ENCODE measurements around the gene COL8A1. TPM values are rescaled to one million over a fixed set of nuclear protein-coding genes. Genes with fewer than 3 reads are reported as not detected.
"Not testable (repeated sequence)": the region's sequence is repeated elsewhere in the genome, so short reads cannot be mapped to it uniquely, and the experiment has no call there.

The COL8A1 gene
- polyA plus RNA-seq, 3 donors from 2014 or later, result not detected

DNA sequence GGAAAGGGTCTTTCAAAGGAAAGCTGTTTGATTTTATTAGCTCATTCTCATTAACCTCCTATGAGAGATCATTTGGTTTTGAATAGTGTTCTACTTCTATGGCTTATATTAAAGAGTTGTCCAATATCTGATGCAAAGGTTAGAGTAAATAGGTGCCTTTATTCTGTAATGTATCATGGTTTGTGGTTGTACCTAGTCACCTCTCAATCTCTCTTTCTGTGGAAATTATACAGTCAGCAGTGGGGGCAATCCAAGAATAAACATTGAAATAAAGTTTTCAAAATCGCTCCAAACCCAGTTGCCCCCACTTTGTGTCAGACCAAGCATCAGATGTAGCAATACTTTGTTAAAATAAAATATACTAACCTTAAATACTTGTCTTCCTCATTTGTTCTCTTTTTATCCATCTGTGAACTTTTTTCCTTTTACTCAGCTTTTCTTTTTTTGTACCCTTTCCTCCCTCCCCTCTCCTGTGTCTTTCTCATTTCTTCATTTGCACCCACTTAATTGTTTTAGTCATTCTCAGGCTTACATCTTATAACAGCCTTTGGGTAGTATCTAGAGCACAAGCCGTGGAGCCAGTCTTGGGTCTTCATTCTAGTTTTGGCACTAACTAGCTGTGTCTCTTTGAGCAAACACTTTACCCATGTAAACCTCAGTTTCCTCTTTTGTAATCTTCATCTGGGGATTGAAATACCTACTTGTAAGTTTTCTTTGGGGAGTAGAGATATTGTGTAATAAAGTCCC, 196.0 kb downstream of the COL8A1 start:
- H3K27ac Mint-ChIP-seq, result no peak overlapping the region
- no peak for DNase-seq
- no peak overlapping the region for H3K4me3 Mint-ChIP-seq
- no peaks in the 10 kb centered on the region for H3K4me1 Mint-ChIP-seq
- no peaks in the 10 kb centered on the region for H3K36me3 Mint-ChIP-seq
- H3K27me3 Mint-ChIP-seq (ENCODE audit: low read depth in 3 of 3), result no peaks in the 10 kb centered on the region
- H3K9me3 Mint-ChIP-seq, result no peaks in the 10 kb centered on the region

DNA sequence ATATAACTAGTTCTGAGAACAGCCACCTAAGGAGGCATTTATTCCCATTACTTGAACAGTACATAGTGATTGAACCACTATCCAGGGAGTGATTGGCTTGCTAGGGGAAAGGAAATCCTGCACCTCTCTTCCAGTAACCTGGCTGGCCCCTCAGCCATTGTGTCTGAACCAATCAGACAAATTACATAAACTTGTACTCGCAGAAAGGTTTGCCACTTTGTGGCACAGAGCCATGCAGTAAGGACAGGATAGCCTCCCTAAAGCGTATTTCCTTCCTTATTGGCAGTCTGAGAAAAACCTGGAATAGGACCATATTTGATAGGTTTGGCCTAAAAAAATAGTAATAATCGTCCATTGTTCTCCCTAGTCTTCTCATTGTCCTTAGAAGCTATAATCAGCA, 198.3 kb downstream of the COL8A1 start:
- Mint-ChIP-seq H3K9me3 (no peaks in the 10 kb centered on the region), H3K4me1 (no peaks in the 10 kb centered on the region), H3K27ac (no peak overlapping the region), H3K27me3 (ENCODE audit: low read depth in 3 of 3) (no peaks in the 10 kb centered on the region), H3K36me3 (no peaks in the 10 kb centered on the region), H3K4me3 (no peak overlapping the region)
- no peak for DNase-seq

DNA sequence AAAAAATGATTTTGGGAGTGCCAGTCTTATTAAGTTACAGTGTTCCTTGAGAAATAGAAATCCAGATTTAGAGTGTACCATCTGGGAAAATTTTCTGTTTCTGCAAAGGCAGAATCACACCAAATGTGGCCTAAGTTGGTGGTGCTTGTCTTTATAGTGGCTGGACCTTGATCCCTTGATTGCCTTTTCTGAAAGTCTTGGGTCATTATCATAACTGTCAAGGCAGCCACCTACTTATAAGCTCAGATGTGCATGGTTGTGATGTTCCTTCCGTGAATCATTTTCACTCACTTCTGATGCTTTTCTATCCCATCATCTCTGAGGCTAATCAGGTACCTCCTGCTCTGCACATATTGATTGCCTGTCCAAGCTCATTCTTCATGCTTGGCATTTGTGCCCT, 199.3 kb downstream of the COL8A1 start:
- DNase-seq, result no peak
- H3K4me1 Mint-ChIP-seq, result no peaks in the 10 kb centered on the region
- no peak overlapping the region for H3K27ac Mint-ChIP-seq
- no peaks in the 10 kb centered on the region for H3K27me3 Mint-ChIP-seq (ENCODE audit: low read depth in 3 of 3)
- H3K4me3 Mint-ChIP-seq, result no peak overlapping the region
- no peaks in the 10 kb centered on the region for H3K9me3 Mint-ChIP-seq
- no peaks in the 10 kb centered on the region for H3K36me3 Mint-ChIP-seq

DNA sequence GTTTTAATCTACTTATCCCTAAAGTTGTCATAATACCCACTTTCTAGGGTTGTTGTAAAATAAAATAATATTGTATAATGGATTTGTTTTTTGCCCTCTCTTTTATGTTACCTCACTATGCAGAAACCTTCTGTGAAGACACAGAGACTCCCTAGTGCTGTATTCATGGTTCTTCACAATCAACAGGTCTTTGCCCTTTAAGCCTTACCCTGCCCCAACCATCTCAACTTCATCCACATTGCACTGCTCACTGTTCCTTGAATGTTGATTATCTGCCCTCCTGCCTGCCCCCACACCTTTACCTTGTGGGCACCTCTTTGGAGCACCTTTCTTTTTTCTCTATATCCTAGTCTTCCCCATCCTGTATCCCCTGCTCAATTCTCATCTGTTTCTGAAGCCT, 200.4 kb downstream of the COL8A1 start:
- no peak for DNase-seq
- Mint-ChIP-seq H3K36me3 (no peaks in the 10 kb centered on the region), H3K27me3 (ENCODE audit: low read depth in 3 of 3) (no peaks in the 10 kb centered on the region), H3K4me3 (no peak overlapping the region), H3K27ac (no peak overlapping the region), H3K4me1 (no peaks in the 10 kb centered on the region), H3K9me3 (no peaks in the 10 kb centered on the region)

DNA sequence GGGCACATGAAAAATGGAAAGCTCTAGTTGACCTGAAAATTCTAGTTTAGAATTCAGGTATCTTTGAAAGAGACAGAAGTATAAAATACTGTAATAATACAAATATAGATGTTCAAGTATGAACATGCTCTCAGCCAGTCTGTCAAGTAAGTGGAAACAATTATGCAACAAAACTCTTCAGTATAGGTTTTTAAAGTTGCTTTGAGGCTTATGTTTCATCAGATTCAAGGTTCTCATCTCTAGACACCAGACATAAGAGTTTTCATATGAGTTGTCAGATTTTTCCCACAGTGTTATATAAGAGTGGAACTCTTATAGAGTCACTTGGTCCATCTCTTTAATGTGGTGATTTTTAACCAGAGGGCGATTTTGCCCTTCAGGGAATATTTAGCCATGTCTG, 201.2 kb downstream of the COL8A1 start:
- DNase-seq, result no peak
- Mint-ChIP-seq H3K9me3 (no peaks in the 10 kb centered on the region), H3K27me3 (ENCODE audit: low read depth in 3 of 3) (peaks cover 0 to 2% (median 2%) of the 10 kb centered on the region in 3 donors), H3K36me3 (no peaks in the 10 kb centered on the region), H3K4me3 (no peak overlapping the region), H3K4me1 (no peaks in the 10 kb centered on the region), H3K27ac (no peak overlapping the region)

DNA sequence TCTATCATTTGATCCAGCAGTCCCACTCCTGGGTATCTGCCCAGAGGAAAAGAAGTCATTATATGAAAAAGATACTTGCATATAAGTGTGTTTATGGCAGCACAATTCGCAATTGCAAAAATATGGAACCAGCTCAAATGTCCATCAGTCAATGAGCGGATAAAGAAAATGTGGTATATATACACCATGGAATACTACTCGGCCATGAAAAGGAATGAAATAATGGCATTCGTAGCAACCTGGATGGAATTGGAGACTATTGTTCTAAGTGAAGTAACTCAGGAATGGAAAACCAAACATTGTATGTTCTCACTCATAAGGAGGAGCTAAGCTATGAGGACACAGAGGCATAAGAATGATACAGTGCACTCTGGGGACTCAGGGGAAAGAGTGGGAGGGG, 203.6 kb downstream of the COL8A1 start:
- H3K4me1 Mint-ChIP-seq; H3K27me3 Mint-ChIP-seq (ENCODE audit: low read depth in 3 of 3); H3K27ac Mint-ChIP-seq; H3K4me3 Mint-ChIP-seq; H3K9me3 Mint-ChIP-seq; H3K36me3 Mint-ChIP-seq; DNase-seq: not testable (repeated sequence)

DNA sequence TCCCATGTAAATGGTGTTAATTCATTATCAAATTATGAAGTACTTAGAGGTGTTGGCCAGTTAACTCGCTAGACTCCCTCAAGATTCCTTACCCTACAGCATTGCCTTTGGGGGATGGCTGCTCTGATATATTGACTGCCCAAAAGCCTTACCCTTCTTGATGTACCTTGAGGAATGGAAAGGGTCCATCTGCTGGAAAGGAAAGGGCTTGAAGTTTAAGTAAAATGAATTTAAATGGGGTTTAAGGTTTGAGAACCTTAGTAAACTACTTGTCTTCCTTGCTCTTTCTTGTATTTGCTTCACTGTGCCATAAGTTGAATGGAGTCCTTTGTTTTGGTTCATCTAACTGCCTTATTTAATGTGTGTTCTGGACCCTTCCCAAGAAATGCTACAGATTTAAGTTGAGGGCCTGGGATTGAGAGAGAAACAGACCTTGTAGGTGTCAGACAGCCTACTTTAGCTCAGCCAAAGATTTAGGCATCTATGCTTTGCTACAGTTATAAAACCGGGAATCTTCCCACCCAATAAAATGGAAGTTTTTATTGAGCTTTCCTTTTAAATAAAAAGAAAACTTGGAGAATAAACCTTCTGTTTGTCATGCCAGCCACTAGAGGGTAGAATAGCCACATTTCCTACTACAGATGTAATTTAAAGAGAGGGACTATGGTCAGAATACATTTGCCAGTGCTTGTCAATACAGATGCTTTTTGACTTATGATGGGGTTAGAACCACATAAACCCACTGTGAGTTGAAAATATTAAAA, 204.6 kb downstream of the COL8A1 start:
- H3K9me3 Mint-ChIP-seq, result peaks cover 0 to 1% (median 0%) of the 10 kb centered on the region in 6 donors
- DNase-seq, result no peak
- no peaks in the 10 kb centered on the region for H3K36me3 Mint-ChIP-seq
- H3K27ac Mint-ChIP-seq, result no peak overlapping the region
- H3K4me1 Mint-ChIP-seq, result no peaks in the 10 kb centered on the region
- no peak overlapping the region for H3K4me3 Mint-ChIP-seq
- H3K27me3 Mint-ChIP-seq (ENCODE audit: low read depth in 3 of 3), result peaks cover 0 to 4% (median 2%) of the 10 kb centered on the region in 3 donors

DNA sequence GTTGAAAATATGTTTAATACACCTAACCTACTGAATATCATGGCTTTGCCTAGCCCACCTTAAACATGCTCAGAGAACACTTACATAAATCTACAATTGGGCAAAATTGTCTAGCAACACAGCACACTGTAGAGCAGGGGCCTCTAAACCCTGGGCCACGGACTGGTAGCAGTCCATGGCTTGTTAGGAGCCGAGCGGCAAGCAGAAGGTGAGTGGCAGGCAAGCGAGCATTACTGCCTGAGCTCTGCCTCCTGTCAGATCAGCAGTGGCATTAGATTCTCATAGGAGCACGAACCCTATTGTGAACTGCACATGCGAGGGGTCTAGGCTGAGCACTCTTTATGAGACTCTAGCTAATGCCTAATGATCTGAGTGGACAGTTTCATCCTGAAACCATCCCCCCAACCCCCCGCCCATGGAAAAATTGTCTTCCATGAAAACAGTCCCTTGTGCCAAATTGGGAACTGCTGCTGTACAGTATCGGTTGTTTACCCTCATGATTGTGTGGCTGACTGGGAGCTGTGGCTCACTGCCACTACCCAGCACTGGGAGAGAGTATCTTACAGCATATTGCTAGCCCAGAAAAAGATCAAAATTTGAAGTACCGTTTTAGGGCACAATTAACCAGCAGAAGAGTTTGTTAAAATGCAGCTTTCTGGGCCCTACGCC, 205.3 kb downstream of the COL8A1 start:
- no peak for DNase-seq
- H3K9me3 Mint-ChIP-seq, result peaks cover 0 to 1% (median 0%) of the 10 kb centered on the region in 6 donors
- no peaks in the 10 kb centered on the region for H3K36me3 Mint-ChIP-seq
- no peak overlapping the region for H3K4me3 Mint-ChIP-seq
- peaks cover 0 to 4% (median 2%) of the 10 kb centered on the region in 3 donors for H3K27me3 Mint-ChIP-seq (ENCODE audit: low read depth in 3 of 3)
- no peaks in the 10 kb centered on the region for H3K4me1 Mint-ChIP-seq
- no peak overlapping the region for H3K27ac Mint-ChIP-seq

DNA sequence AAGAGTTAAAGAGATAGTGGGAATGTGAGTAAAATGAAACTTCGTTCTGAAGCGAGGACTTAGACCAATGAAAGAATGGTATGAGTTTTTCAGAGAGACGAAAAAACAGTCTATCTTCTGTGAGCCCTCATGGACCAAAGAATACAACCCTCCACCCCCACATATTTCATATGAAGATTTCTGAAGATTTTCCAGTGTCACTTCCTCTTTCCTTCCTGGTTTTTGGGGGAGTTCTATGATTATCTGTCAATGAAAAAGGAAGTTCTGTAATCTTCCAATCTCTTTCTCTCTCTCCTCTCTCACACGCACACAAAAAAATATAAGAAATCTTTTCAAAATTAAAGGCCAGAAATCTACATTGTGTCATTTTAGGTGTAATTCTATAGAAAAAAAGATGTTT, 206.9 kb downstream of the COL8A1 start:
- H3K27me3 Mint-ChIP-seq (ENCODE audit: low read depth in 3 of 3), result peaks cover 0 to 4% (median 2%) of the 10 kb centered on the region in 3 donors
- H3K27ac Mint-ChIP-seq, result no peak overlapping the region
- no peak for DNase-seq
- H3K36me3 Mint-ChIP-seq, result no peaks in the 10 kb centered on the region
- peaks cover 0 to 1% (median 0%) of the 10 kb centered on the region in 6 donors for H3K9me3 Mint-ChIP-seq
- H3K4me3 Mint-ChIP-seq, result no peak overlapping the region
- no peaks in the 10 kb centered on the region for H3K4me1 Mint-ChIP-seq

DNA sequence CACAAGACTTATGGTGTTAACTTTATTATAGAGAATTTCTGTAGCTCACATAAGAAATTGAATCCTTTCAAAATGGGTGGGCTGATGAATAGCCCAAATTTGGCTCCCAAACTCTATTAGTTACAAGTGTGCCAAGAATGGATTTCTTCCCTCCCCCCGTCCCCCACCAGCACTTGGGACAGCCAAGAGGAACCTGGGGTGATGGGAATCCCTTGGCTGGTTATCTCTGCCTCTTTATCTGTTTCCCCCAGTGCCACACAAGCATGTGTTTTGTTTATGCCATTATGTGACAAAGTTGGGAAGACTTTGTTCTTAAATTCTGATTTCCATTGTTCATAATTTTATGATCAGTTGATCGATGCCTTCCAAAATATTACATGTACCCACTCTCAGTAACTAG, 207.6 kb downstream of the COL8A1 start:
- no peak for DNase-seq
- Mint-ChIP-seq H3K27ac (no peak overlapping the region), H3K27me3 (ENCODE audit: low read depth in 3 of 3) (peaks cover 0 to 4% (median 2%) of the 10 kb centered on the region in 3 donors)

DNA sequence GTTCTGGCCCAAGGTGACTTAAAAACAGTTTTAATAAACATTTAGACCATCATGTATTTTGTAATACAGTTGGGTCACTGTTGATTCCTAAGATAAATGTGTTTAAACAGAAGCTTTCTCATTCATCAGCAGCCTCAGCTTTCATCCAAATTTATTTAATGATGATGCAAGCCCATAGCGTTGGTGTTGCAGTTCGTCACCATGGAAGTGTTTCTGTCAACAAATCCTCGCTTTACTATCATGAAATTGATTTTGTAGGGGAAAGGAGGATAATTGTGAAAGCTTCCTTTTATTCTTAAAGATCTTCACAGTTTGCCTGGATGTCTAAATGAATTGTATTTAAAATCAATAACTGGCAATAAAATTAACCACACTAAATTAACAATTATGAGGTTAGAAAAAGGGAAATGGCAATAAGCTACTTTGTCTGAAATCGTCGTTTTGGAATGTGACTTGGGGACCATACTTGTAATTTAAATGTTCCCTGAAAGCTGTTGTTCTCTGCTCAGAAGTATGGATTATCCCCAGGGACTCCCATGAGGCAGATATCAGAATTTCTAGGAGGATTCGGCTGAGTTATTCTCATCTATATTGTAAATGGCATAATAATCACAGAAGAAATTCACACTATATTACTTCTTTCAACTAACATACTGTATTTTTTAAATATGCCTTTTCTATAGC, 208.2 kb downstream of the COL8A1 start:
- no peaks in the 10 kb centered on the region for H3K4me1 Mint-ChIP-seq
- DNase-seq, result no peak
- H3K9me3 Mint-ChIP-seq, result peaks cover 0 to 1% (median 0%) of the 10 kb centered on the region in 6 donors
- H3K4me3 Mint-ChIP-seq, result no peak overlapping the region
- peaks cover 2 to 4% (median 2%) of the 10 kb centered on the region in 3 donors for H3K27me3 Mint-ChIP-seq (ENCODE audit: low read depth in 3 of 3)
- H3K27ac Mint-ChIP-seq, result no peak overlapping the region
- no peaks in the 10 kb centered on the region for H3K36me3 Mint-ChIP-seq

More for the DNA sequence above, 207.6 kb downstream of the COL8A1 start:
- H3K4me3 Mint-ChIP-seq, result no peak overlapping the region
- H3K4me1 Mint-ChIP-seq, result no peaks in the 10 kb centered on the region
- H3K9me3 Mint-ChIP-seq, result peaks cover 0 to 1% (median 0%) of the 10 kb centered on the region in 6 donors
- H3K36me3 Mint-ChIP-seq, result no peaks in the 10 kb centered on the region

DNA sequence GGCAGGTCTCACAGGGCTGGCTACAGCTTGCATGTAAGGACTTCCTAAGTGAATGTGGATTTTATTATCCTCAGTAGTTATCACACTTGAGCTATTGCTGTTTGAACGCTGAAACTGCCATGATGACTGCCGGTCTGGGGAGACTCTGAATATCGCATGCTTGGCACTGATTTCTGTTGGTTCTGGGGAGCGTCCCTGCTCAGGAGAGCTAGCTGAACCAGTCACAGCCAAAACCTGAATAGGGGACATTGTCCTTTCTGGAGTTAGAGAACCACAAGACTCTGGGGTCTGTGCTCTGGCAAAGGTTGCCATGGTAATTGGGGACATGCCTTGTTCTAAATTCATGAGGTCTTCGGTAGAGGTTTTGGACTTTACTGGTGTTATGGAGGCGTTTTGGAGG, 210.0 kb downstream of the COL8A1 start:
- Mint-ChIP-seq H3K9me3 (peaks cover 0 to 1% (median 0%) of the 10 kb centered on the region in 6 donors), H3K4me3 (no peak overlapping the region), H3K4me1 (no peaks in the 10 kb centered on the region), H3K27ac (no peak overlapping the region), H3K27me3 (ENCODE audit: low read depth in 3 of 3) (peaks cover 2 to 4% (median 3%) of the 10 kb centered on the region in 3 donors), H3K36me3 (no peaks in the 10 kb centered on the region)
- no peak for DNase-seq
